HG02943 (cell line): Measurements from ENCODE around the gene MTCH1.
"Not testable (repeated sequence)": the region's sequence is repeated elsewhere in the genome, so short reads cannot be mapped to it uniquely, and the experiment has no call there.

Source experiments
- ATAC-seq: cut with Tn5 transposase; IDR thresholded peaks from one replicate; pipeline ENCODE4 v1.9.1; 2021; ENCODE audit warnings: mild to moderate bottlenecking, low read depth, moderate library complexity; ENCODE audit not compliant: unreplicated experiment

MTCH1 gene

DNA sequence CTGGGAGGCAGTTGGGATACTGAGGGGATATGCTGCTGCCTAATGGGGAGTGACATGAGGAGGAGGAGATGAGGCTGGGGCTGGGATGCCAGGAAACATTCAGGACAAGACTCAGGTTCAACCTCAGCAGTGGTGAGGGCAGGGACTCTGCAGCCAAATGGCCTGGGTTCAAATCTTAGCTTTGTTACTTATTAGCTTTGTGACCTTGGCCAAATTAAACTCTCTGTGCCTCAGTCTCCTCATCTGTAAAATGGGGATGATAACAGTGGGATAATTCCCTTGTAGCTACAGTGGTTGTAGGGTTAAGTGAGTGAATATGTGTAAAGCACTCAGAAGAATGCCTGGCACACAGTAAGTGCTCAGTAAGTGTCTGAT is 29.6 kb downstream of the MTCH1 start:
- no peak for ATAC-seq

DNA sequence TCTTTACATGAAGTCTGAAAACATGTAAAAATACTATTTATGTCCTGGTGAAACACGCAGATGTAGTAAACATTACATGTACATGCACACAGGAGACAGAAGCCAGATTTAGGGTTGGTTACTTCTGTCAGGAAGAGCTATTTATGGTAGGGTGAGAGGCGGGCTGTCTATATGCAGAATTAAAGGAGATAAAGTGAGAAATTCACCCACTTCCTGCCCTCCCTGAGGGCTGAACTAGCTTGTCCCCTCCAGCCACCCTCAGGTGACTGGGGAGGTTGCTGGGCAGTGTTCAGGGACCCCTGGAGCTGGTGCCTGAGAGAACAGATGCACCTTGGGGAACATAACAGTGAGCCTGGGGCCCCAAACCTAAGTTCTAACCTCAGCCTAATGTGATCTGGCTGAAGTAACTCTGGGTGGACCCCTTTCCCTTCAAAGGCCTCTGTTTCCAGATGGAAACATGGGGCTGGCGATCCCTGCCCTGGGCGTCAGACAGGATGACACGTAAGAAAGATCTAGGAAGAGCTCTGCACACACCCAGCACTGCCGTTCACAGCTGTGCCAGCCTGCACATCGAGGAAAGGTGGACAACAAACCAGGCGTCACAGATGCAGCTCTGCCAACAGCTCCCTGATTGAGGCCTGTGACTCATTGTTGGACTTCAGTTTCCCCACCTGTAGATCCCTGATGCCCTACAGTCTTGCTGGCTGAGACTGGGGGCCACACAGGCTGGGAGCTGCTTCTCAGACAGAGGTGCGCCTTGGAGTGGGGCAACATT is 30.1 kb downstream of the MTCH1 start:
- no peak for ATAC-seq

DNA sequence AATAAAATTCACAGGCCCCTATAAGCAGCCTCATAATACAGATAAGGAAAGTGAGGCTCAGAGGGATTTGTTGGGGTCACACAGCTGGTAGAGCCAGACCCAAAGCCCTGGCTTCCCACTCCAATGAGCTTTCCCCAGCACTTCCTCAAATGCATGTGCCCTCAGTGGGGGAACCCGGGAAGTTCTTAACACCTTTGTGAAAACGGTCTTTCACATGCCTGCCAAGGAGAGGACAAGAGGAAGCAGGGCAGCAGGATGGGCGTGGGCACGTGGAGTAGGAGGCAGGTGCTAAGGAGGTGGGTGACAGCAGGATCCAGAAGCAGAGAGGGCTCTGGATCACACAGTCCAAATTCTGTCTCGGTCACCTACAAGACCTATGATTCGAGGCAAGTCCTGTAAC is 30.9 kb downstream of the MTCH1 start:
- no peak for ATAC-seq

DNA sequence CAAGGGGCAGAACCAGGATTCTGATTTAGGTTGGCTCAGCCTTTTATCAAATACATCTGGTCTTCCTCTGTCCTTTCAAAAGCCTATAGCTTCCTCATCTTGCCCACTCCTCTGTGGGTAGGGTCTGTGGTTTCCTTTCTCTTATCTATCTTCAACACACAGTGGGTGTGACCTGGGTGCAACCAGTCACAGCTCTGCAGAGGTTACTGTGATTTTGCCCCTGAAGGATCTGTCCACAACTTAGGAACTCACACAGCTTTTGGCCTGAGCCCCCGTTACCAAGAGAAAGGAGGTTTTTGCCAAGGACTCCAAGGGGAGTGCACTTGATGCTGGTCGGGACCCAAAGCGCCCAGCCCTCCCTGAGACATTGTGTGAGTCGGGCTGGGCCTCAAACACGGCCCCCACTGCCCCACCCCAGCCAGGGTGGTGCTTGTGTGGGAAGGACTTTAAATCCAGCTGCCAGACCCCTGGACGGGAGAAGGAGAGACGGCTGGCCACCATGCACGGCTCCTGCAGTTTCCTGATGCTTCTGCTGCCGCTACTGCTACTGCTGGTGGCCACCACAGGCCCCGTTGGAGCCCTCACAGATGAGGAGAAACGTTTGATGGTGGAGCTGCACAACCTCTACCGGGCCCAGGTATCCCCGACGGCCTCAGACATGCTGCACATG is 31.6 kb downstream of the MTCH1 start, which contains the start of gene PI16:
Gene PI16, plus strand, starts transcription at position 477 of the 670 bp plus-strand sequence. Its CDS starts 23 bp downstream, at position 500.
- ATAC-seq, result no peak

DNA sequence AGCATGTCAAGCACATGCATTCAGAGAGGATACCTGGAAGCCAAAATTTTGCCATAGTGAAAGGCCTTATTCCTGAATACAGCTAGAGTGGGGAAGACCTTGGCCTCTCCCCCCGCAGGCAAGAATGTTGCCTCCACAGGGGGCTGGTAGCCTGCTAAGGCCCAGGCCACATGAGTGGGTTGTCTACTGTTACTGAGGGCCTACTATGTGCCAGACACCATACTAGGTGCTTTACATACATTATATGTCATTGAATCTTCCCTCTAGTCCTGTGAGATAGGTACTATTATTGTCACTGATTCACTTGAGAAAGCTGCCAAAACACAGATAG is 32.1 kb downstream of the MTCH1 start:
- ATAC-seq, result no peak

DNA sequence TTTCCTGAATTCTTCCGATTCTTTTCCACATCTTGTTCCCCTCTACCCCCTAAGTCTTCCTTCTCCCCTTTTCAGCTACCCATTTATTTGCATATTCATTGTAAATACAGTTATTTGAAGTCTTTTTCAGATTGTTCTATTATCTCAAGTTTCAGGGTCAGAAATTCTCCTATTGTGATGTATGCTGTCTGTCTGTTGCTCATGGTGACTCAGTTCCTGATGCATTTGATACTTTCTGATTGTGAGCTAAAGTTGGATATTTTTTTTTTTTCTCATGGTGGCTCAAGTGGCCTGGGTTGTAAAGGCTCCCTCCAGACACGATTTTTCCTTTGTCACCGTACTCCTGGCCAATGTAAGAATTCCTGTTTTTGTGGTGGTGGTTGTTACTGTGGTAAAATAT is 36.4 kb downstream of the MTCH1 start:
- ATAC-seq, result no peak

DNA sequence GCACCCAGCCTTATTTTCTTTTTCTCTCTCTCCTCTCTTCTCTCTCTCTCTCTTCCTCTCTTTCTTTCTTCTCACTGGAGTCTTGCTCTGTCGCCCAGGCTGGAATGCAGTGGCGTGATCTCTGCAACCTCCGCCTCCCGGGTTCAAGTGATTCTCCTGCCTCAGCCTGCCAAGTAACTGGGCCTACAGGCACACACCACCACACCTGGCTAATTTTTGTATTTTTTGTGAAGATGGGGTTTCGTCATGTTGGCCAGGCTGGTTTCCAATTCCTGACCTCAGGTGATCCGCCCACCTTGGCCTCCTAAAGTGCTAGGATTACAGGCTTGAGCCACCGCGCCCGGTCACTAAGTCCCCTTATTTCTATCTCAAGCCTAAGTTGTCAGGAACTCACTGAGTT is 36.9 kb downstream of the MTCH1 start:
- not testable (repeated sequence) for ATAC-seq

DNA sequence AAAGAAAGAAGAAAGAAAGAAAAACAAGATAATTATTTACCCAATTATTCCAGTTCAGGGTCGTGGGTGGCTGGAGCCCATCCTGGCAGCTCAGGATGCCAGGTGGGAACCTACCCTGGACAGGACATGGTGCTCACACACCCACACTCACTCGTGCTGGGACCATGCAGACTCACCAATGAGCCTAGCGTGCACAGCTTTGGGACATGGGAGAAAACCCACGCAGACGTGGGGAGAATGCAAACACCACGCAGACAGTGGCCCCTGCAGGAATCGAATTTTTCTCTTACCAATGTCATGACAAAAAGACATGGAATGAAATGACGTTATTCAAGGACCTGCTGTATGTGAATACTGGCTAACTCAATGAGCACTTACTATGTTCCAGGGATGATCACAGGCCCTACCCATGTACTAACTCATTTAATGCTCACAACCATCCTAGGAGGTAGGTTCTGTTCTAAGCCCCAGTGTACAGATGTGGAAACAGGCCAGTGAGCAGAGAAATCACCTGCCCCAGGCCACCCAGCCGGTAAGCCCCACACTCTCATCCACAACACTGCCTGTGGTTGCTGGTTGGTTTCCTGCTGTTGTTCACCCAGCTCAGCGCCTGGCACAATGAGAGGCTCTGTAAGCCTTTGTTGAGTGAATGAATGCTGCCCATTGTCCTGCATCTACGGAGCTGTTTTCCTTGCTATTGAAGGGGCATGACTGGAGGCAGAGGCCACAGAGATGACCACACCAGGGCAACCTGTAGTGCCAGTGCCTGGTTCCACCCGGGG is 38.2 kb downstream of the MTCH1 start:
- ATAC-seq, result no peak

DNA sequence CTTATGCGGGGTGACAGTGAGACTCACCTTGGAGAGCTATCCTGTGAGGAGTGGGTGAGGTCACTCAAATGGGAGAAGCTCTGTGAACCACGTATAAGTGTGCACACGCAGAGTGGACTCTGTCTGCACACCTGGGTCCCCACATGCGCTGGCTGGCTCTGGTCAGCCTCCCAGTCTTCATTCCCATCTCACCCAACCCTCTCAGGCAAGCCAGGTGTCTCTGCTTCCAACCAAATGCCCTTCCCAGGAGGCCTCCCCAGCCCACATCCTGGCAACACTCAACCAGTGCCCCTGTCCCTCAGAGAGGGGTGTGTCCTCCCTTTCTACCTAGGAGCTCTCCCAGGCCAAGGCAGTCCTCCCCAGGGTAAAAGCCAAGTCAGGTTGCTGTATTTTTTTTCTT is 39.5 kb downstream of the MTCH1 start:
- no peak for ATAC-seq

DNA sequence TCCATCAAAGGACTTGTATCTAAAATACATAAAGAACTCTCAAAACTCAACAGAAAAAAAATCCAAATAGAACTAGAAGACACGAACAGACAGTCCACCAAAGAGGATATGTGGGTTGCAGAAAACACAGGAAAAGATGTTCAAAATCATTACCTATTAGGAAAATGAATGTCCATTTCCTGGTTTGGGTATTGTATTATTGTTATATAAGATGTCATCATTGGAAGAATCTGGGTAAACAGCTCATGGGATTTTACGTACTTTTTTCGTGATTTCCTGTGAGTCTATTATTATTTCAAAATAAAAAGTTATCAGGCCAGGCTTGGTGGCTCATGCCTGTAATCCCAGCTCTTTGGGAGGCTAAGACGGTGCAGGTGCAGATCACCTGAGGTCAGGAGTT is 40.7 kb downstream of the MTCH1 start:
- ATAC-seq, result no peak

DNA sequence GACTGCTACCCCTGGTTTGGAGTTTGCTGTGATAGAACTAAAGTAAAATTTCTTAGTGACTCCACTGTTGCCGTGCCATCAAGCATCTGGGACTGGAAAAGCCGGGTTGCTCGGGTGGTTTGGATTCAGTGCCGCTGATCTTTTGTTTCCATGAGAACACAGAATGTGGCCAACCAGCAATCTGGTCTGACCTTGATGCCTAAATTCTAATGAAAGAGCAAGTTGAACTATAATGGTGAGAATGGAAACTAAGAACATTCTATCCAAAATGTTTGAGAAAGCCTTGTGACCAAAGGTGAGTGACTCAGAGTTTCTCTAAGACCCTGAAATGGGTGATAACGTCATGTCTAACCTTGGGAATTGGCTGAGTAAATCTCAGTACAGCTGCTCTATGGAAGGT is 41.3 kb downstream of the MTCH1 start:
- ATAC-seq, result no peak

DNA sequence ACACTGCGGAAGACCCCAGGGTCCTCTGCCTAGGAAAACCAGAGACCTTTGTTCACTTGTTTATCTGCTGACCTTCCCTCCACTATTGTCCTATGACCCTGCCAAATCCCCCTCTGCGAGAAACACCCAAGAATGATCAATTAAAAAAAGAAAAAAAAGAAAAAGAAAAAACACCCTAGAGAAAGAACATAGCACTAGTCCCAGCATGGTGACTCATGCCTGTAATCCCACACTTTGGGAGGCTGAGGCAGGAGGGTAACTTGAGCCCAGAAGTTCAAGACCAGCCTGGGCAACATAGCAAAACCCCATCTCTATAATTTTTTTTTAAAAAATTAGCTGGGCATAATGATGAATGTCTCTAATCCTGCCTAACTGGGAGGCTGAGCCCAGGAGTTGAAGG is 43.7 kb downstream of the MTCH1 start:
- not testable (repeated sequence) for ATAC-seq

DNA sequence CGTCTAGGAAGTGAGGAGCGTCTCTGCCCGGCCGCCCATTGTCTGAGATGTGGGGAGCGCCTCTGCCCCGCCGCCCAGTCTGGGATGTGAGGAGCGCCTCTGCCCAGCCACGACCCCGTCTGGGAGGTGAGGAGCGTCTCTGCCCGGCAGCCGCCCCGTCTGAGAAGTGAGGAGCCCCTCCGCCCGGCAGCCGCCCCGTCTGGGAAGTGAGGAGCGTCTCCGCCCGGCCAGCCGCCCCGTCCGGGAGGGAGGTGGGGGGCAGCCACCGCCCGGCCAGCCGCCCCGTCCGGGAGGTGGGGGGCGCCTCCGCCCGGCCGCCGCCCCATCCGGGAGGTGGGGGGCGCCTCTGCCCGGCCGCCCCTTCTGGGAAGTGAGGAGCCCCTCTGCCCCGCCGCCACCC is 44.4 kb downstream of the MTCH1 start:
- ATAC-seq, result not testable (repeated sequence)

DNA sequence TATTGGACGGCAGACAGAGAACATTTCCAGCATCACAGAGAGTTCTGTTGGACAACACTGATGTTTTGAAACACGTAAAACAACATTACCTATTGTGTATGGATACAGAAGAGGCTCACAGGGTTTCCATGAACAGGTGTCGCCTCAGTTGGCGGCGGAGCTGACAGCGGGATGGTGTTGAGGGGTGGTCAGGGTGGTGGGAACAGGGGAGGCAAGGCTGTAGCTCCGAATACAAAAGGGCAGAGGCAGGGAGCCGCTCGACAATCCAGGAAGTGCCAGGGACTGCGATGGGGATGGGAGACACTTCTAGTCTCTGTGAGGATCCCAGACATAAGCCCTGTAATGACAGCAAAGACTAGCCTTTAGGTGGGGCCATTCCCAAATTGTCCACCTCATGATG is 46.0 kb downstream of the MTCH1 start:
- no peak for ATAC-seq

DNA sequence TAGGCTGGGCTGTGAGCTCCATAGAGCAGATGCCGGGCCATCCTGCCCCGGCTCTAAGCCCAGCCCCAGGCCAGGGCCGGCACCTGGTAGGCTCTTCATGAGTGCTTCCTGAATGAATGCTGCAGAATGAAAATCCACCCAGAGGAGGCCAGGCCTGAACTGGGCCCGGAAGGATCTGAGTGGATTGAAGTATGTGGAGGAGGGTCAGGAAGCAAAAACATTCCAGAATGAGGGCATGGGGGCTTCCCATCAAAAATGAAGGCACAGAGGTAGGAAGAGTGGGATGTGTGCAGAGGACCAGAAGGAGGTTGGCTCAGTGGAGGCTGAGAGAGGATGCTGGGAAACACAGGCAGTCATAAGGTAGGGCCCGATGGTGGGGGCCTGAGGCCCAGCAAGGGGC is 47.0 kb downstream of the MTCH1 start:
- ATAC-seq, result not testable (repeated sequence)

DNA sequence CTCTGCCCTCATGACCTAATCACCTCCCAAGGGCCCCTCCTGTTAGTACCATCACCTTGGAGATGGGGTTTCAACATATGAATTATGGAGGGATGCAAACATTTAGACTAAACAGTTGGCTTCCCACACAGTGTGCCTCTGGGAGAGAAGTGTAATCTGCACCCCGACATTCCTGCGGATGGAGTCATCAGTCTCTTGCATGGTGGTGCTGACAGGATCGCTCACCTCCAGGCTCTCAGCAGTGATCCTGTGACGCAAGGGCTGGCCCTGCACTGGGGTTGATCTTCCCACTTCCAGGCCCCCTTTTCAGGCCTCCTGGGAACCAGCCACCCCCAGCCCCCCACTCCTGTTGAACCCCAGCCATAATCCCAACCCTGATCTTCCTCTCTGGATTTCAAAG is 47.5 kb downstream of the MTCH1 start:
- ATAC-seq, result no peak

DNA sequence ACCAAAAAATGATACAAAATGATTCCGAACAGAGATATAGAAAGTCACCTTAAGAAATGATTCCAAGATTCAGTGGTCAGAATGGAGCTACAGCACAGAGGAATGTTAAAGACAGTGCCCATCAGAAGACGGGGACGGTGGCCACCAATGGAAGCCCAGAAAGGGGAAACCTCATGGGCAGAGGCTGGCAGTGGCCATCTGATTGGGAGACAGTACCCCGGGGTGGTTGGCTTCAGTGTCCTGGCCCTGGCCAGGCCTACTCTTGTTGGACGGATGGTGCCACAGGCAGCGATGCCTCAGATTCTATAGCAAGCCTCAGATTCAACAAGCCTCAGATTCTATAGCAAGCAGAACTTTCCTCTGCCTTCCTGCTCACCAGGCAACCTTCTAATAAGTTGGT is 48.1 kb downstream of the MTCH1 start:
- no peak for ATAC-seq

DNA sequence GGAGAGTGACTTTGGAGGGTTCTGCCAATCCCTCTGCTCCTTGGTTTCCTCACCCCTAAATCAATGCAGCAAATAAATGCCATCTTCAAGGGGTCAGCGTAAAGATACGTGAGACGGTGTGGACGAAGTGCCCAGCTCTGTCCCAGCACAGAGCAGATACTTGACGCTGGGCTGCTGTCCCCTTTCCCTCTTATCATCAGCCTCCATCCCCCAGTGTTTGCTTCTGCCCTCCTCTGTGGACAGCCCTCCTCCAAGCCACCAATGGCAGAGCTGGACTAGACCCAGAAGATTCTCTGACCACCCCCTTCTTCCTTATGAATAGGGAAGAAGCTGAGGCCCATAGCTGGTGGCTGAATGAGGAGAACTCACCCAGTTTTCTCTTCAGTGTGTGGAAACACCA is 49.2 kb downstream of the MTCH1 start:
- no peak for ATAC-seq

DNA sequence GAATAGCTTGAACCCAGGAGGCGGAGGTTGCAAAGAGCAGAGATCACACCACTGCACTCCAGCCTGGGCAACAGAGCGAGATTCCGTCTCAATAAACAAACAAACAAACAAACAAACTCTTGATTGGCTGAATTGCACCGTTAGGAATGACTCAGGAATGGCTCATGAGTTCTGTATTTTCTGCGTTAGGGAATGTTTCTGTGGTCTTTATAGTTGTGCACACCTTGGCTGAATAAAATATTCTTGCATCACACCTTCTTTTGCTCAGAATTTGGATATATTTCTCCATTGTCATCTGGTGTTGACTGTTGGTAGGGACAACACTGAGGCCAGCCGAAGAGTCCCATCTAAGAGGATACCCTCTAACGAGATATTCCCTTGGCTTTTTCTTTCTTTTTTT is 51.1 kb downstream of the MTCH1 start:
- no peak for ATAC-seq

DNA sequence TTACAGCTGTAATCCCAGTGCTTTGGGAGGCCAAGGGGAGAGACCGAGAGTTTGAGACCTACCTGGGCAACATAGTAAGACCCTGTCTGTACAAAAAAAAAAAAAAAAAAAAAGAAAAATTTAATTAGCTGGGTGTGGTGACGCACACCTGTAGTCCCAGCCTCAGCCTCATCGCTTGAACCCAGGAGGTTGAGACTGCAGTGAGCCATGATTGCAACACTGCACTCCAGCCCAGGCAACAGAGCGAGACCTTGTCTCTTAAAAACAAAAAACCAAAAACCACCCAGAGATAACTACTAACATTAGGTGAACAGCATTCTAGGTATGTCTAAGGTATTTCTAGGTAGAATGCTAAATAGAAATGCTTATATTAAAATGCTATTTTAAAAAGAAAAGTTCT is 52.5 kb downstream of the MTCH1 start:
- ATAC-seq, result no peak

DNA sequence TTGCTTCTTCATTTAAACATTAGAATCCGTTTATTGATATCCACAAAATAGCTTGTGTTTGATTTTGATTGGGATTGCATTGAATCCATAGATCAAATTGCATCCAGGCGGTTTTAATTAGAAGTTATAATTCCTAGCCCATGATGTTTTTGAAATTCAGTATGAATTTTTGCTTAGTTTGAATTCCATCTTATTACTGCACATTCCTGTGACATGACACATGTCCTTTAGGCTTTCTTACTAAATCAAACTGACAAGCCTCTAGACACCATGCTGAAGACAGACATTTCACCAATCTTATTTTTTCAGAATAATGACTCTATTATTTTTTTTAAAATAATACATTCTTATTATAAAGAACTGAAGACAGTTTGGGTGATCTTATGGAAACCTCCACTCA is 52.9 kb downstream of the MTCH1 start:
- ATAC-seq, result no peak

DNA sequence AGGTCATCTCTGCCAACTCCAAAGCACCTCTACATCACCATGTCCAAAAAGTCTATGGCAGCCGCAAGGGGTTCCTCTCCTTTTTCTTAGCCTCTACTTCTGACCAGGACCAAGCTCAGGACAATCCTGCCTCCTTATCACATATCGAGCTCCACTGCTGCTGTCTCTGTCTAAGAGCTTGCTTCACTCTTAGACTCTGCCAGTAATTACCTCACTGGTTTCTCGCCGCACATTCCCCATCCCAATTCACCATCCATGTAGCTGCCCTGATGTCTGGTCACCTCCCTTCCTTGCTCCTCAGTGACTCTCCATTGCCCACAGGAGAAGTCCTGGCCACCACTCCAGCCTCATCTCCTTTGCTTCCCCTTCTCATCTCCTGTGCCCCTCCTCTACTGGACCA is 55.5 kb downstream of the MTCH1 start:
- ATAC-seq, result no peak
